ENCODE measurements around the gene TNFRSF19.
A peak's percentile ranks its signal among the peaks of the same experiment; 100 is the strongest.

TNFRSF19 gene

DNA sequence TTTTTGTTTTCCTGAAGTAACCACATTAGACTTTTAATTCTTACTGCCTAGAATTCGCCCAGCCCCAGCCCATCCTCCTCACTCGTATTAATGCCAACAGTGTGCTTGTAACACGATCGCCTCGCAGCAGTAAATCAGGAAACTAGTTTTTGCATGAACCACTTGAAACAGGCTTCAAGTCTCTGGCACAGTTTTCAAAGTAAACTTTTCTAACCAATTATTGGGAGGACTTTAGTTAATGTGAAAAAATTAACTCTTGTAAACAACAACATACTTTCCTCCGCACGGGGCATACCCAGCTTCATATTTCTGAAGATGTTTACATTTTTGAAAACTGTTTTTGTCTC lies 39.2 kb downstream of the TNFRSF19 start:
- peak; percentile 62 to 67 for DNase-seq (ENCODE audit: low read depth in 2 of 2)
- H3K4me3 ChIP-seq (replicated peaks in 1 of 2; ENCODE audit: low read depth in 2 of 2, low read length in 2 of 2): no peak overlapping the region
- TF ChIP-seq, protein P1, sequence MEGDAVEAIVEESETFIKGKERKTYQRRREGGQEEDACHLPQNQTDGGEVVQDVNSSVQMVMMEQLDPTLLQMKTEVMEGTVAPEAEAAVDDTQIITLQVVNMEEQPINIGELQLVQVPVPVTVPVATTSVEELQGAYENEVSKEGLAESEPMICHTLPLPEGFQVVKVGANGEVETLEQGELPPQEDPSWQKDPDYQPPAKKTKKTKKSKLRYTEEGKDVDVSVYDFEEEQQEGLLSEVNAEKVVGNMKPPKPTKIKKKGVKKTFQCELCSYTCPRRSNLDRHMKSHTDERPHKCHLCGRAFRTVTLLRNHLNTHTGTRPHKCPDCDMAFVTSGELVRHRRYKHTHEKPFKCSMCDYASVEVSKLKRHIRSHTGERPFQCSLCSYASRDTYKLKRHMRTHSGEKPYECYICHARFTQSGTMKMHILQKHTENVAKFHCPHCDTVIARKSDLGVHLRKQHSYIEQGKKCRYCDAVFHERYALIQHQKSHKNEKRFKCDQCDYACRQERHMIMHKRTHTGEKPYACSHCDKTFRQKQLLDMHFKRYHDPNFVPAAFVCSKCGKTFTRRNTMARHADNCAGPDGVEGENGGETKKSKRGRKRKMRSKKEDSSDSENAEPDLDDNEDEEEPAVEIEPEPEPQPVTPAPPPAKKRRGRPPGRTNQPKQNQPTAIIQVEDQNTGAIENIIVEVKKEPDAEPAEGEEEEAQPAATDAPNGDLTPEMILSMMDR (IDR thresholded peaks at IDR 0.05; ENCODE audit: low read depth, low read length): no peak

- H3K4me3 ChIP-seq (replicated peaks in 1 of 2; ENCODE audit: low read depth in 2 of 2, low read length in 2 of 2): no peak overlapping the region
- DNase-seq (ENCODE audit: low read depth in 2 of 2): peak; percentile 24 to 50
- TF ChIP-seq, protein P1 (IDR thresholded peaks at IDR 0.05; ENCODE audit: low read depth, low read length): no peak
Observed at GRCh38 chr13:23609874-23610576, 39.8 kb downstream of the TNFRSF19 start.

GRCh38 chr13:23610966-23611491 lies 40.8 kb downstream of the TNFRSF19 start:
- DNase-seq (ENCODE audit: low read depth in 2 of 2): peak; percentile 52 to 78
- TF ChIP-seq, protein P1 (IDR thresholded peaks at IDR 0.05; ENCODE audit: low read depth, low read length): no peak
- H3K4me3 ChIP-seq (replicated peaks in 1 of 2; ENCODE audit: low read depth in 2 of 2, low read length in 2 of 2): no peak overlapping the region

DNA sequence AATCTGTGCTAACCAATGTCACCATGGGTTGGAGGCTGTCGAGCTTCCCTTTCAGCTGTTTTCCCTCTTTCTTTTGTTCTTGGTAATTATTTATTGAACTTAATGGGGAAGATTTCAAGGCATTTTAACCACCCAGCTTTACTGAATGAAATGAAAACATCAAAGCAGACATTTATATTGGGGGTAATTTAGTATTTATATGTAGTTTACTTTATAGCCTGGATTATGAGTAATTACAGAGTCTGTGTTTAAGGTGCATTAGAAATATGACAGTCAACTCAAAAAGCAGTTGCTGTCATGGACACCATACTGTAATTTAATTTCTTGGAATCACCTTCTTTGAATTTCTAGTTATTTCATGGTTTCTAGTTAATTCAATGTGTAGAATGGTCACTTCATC lies 42.0 kb downstream of the TNFRSF19 start:
- H3K4me3 ChIP-seq (replicated peaks in 1 of 2; ENCODE audit: low read depth in 2 of 2, low read length in 2 of 2): no peak overlapping the region
- no peak for DNase-seq (ENCODE audit: low read depth in 2 of 2)
- TF ChIP-seq, protein P1 (IDR thresholded peaks at IDR 0.05; ENCODE audit: low read depth, low read length): no peak

DNA sequence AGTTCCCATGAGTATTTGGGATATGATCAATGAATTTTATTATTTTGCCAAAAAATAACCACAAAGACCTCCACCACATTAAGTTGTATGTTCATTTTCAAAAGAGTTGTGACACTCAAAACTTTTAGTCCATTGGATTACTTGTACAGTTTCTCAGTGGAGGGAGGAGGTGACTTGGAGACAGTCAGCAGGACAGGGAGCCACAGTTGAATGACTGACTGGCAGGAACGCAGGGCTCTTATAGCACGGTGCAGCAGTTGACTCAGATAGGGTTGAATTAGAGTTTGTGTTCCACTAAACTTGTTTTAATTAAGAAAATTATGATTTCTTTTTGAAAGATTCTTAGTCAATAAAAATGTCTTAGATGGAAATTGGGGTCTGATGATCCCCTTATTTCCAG lies 42.5 kb downstream of the TNFRSF19 start:
- DNase-seq (ENCODE audit: low read depth in 2 of 2): no peak
- no peak overlapping the region for H3K4me3 ChIP-seq (replicated peaks in 1 of 2; ENCODE audit: low read depth in 2 of 2, low read length in 2 of 2)
- TF ChIP-seq, protein P1 (IDR thresholded peaks at IDR 0.05; ENCODE audit: low read depth, low read length): no peak

DNA sequence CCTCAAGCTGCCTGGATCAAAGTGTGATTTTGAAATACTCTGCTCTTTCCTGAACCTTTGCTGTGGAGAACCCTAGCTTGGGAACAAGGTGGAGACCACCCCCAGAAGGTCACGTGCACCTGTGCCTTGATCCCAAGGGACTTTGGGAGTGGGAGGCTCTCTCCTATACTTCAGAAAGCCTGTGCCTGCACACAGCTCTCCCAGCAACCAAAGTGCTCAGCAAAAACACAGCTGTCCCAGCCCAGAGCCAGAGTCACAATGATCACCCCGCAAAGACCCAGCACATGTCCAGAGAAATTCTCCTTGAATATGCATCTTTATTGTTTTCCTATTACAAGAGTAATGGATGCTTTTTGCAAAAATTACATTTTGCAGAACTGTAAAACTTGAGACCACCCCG lies 43.4 kb downstream of the TNFRSF19 start:
- TF ChIP-seq, protein P1 (IDR thresholded peaks at IDR 0.05; ENCODE audit: low read depth, low read length): no peak
- H3K4me3 ChIP-seq (replicated peaks in 1 of 2; ENCODE audit: low read depth in 2 of 2, low read length in 2 of 2): no peak overlapping the region
- no peak for DNase-seq (ENCODE audit: low read depth in 2 of 2)
